IMR-90 (cell line): Measurements from ENCODE around the gene BACE1. TPM values are rescaled to one million over a fixed set of nuclear protein-coding genes. Genes with fewer than 3 reads are reported as not detected.

Source experiments
- ATAC-seq: fragments of 200-7000 bp; cut with Tn5 transposase; 2 replicates; pipeline ENCODE4 v1.9.1; 2020; ENCODE audit warnings: low read depth, mild to moderate bottlenecking, moderate library complexity
- BruUV-seq: library from RNA; stranded (reverse); fragments of 400-500 nt; replicated peaks from 2 replicates; lab custom pipeline; 2021; lab: Mats Ljungman, UMichigan
- CTCF ChIA-PET: fragments of 300-600 bp; formaldehyde crosslinking; extraction: SDS; loops from one replicate; lab custom pipeline; 2021; ENCODE audit warnings: antibody characterized with exemption; lab: Yijun Ruan, JAX
- POLR2A ChIA-PET: fragments of 300-600 bp; sonication (Branson Sonifier 250); formaldehyde crosslinking; loops from one replicate; lab custom pipeline; 2022; ENCODE audit warnings: antibody characterized with exemption; ENCODE audit not compliant: unreplicated experiment; lab: Charles Lee
- DNase-seq: peaks from one replicate; pipeline ENCODE4 v3.0.0; 2013
- H2AFZ ChIP-seq: replicated peaks from 2 replicates; pipeline ENCODE3; 2013; ENCODE audit warnings: low read length, mild to moderate bottlenecking; ENCODE audit not compliant: poor library complexity
- H2AK5ac ChIP-seq: 2 replicates; pipeline ENCODE4 v1.6.1; 2013; ENCODE audit warnings: low read depth, low read length, inconsistent platforms
- H2AK9ac ChIP-seq: replicated peaks from 2 replicates; pipeline ENCODE3; 2013; ENCODE audit warnings: mild to moderate bottlenecking, low read depth, low read length, moderate library complexity; ENCODE audit not compliant: poor library complexity
- H2BK120ac ChIP-seq: 2 replicates; pipeline ENCODE4 v1.6.1; 2013; ENCODE audit warnings: low read depth, low read length, inconsistent platforms
- H2BK15ac ChIP-seq: 3 replicates; pipeline ENCODE4 v1.6.1; 2013; ENCODE audit warnings: low read depth, low read length, inconsistent platforms
- H2BK20ac ChIP-seq: 2 replicates; pipeline ENCODE4 v1.6.1; 2013; ENCODE audit warnings: low read depth, mild to moderate bottlenecking, inconsistent platforms, low read length, moderate library complexity
- H2BK5ac ChIP-seq: 2 replicates; pipeline ENCODE4 v1.6.1; 2013; ENCODE audit warnings: mild to moderate bottlenecking, low read depth, low read length, inconsistent platforms; ENCODE audit not compliant: poor library complexity, severe bottlenecking
- H3K14ac ChIP-seq: replicated peaks from 2 replicates; pipeline ENCODE4 v1.6.1; 2013; ENCODE audit warnings: low read depth, low read length, inconsistent platforms
- H3K18ac ChIP-seq: 2 replicates; pipeline ENCODE4 v1.6.1; 2013; ENCODE audit warnings: low read depth, low read length, control low read depth
- H3K23ac ChIP-seq: 2 replicates; pipeline ENCODE4 v1.6.1; 2013; ENCODE audit warnings: low read depth, low read length, inconsistent platforms
- H3K27ac ChIP-seq: 2 replicates; pipeline ENCODE4 v1.5.1; 2013; ENCODE audit warnings: mild to moderate bottlenecking, control low read depth, low read length; ENCODE audit not compliant: insufficient read depth
- H3K27me3 ChIP-seq: 2 replicates; pipeline ENCODE4 v1.6.1; 2013; ENCODE audit warnings: low read length; ENCODE audit not compliant: control insufficient read depth, insufficient read depth
- H3K36me3 ChIP-seq: 2 replicates; pipeline ENCODE4 v1.6.1; 2013; ENCODE audit warnings: low read length, mixed read lengths; ENCODE audit not compliant: control insufficient read depth, insufficient read depth
- H3K4ac ChIP-seq: 2 replicates; pipeline ENCODE4 v1.6.1; 2013; ENCODE audit warnings: low read depth, low read length, inconsistent platforms
- H3K4me1 ChIP-seq: 2 replicates; pipeline ENCODE4 v1.6.1; 2013; ENCODE audit warnings: low read length, mixed read lengths; ENCODE audit not compliant: control insufficient read depth, insufficient read depth
- H3K4me2 ChIP-seq: 2 replicates; pipeline ENCODE4 v1.6.1; 2013; ENCODE audit warnings: low read depth, mild to moderate bottlenecking, control low read depth, low read length, moderate library complexity
- H3K4me3 ChIP-seq: 2 replicates; pipeline ENCODE4 v1.5.1; 2013; ENCODE audit warnings: low read depth, mild to moderate bottlenecking, control low read depth, low read length, moderate library complexity; ENCODE audit not compliant: insufficient read depth
- H3K56ac ChIP-seq: 2 replicates; pipeline ENCODE4 v1.6.1; 2013; ENCODE audit warnings: low read length, inconsistent platforms; ENCODE audit not compliant: insufficient read depth; ENCODE audit errors: extremely low read depth
- H3K79me1 ChIP-seq, 2 experiments: 2 replicates each; pipeline ENCODE4 v1.6.1; 2013; ENCODE audit warnings: low read length in 2 of 2, inconsistent platforms in 1 of 2, low read depth in 1 of 2
- H3K9ac ChIP-seq: 2 replicates; pipeline ENCODE4 v1.6.1; 2013; ENCODE audit warnings: low read depth, low read length, control low read depth
- H3K9me1 ChIP-seq: 2 replicates; pipeline ENCODE4 v1.6.1; 2013; ENCODE audit warnings: low read length, inconsistent platforms; ENCODE audit not compliant: insufficient read depth
- H3K9me3 ChIP-seq: 2 replicates; pipeline ENCODE4 v1.6.1; 2013; ENCODE audit warnings: low read length; ENCODE audit not compliant: control insufficient read depth, insufficient read depth
- H4K20me1 ChIP-seq: 2 replicates; pipeline ENCODE4 v1.6.1; 2013; ENCODE audit warnings: low read length, inconsistent platforms; ENCODE audit not compliant: insufficient read depth
- H4K5ac ChIP-seq: 2 replicates; pipeline ENCODE4 v1.6.1; 2013; ENCODE audit warnings: mild to moderate bottlenecking, low read depth, low read length, control low read depth
- H4K8ac ChIP-seq, 2 experiments: 2 replicates each; pipeline ENCODE4 v1.6.1; 2013; ENCODE audit warnings: low read depth in 2 of 2, low read length in 2 of 2, control low read depth in 1 of 2, inconsistent platforms in 1 of 2
- H4K91ac ChIP-seq: 2 replicates; pipeline ENCODE4 v1.6.1; 2013; ENCODE audit warnings: low read depth, low read length, inconsistent platforms; ENCODE audit not compliant: insufficient read depth
- BHLHE40 ChIP-seq: fragments of 150-350 bp; IDR thresholded peaks from 2 replicates; pipeline ENCODE4 v1.6.1; 2016; ENCODE audit warnings: mild to moderate bottlenecking, low read depth, low read length
- CEBPB ChIP-seq: IDR thresholded peaks from 2 replicates; pipeline ENCODE4 v1.6.1; 2012; ENCODE audit warnings: low read depth, low read length, improper control_type of control experiment
- CHD1 ChIP-seq: IDR thresholded peaks from 2 replicates; pipeline ENCODE4 v1.6.1; 2012; ENCODE audit warnings: low read depth, low read length, improper control_type of control experiment
- CTCF ChIP-seq: conservative IDR thresholded peaks from 2 replicates; pipeline ENCODE4 v1.5.1; 2012; ENCODE audit warnings: mild to moderate bottlenecking, low read depth, low read length, improper control_type of control experiment
- ELK1 ChIP-seq: fragments of 150-350 bp; IDR thresholded peaks from 2 replicates; pipeline ENCODE4 v1.6.1; 2016; ENCODE audit warnings: low read depth, mild to moderate bottlenecking, low read length, moderate library complexity, borderline replicate concordance
- FOS ChIP-seq: fragments of 150-350 bp; IDR thresholded peaks from 2 replicates; pipeline ENCODE4 v1.6.1; 2016; ENCODE audit warnings: low read depth, low read length
- MAFK ChIP-seq: IDR thresholded peaks from 2 replicates; pipeline ENCODE4 v1.6.1; 2012; ENCODE audit warnings: low read depth, low read length, improper control_type of control experiment
- MXI1 ChIP-seq: IDR thresholded peaks from 2 replicates; pipeline ENCODE4 v1.6.1; 2012; ENCODE audit warnings: low read depth, mild to moderate bottlenecking, low read length, moderate library complexity, borderline replicate concordance
- POLR2A ChIP-seq: IDR thresholded peaks from 2 replicates; pipeline ENCODE4 v1.6.1; 2012; ENCODE audit warnings: mild to moderate bottlenecking, low read depth, low read length
- RAD21 ChIP-seq: IDR thresholded peaks from 2 replicates; pipeline ENCODE4 v1.6.1; 2012; ENCODE audit warnings: low read length, improper control_type of control experiment
- RCOR1 ChIP-seq: IDR thresholded peaks from 2 replicates; pipeline ENCODE4 v1.6.1; 2012; ENCODE audit warnings: mild to moderate bottlenecking, low read length, improper control_type of control experiment; ENCODE audit not compliant: insufficient replicate concordance
- SMC3 ChIP-seq: fragments of 150-350 bp; IDR thresholded peaks from 2 replicates; pipeline ENCODE4 v1.6.1; 2016; ENCODE audit warnings: low read depth, mild to moderate bottlenecking, antibody characterized with exemption, low read length, moderate library complexity
- WGBS, 2 experiments: methylation state at CpG; one replicate each; pipeline versions ENCODE4 v1.1.5 to v1.1.7; 2013; ENCODE audit warnings: missing lambda C conversion rate in 2 of 2; ENCODE audit not compliant: insufficient read length in 1 of 2; ENCODE audit errors: extremely low coverage in 2 of 2; 5-methylcytosine and 5-hydroxymethylcytosine counted together
- dilution Hi-C: fragments of 300-500 bp; cut with HindIII; formaldehyde crosslinking; loops from one replicate; pipeline ENCODE4 v1.14.3; 2018; ENCODE audit warnings: low sequenced_read_pairs; ENCODE audit not compliant: unreplicated experiment
- in situ Hi-C: fragments of 300-500 bp; cut with MboI; formaldehyde crosslinking; loops from 3 replicates; pipeline ENCODE4 v1.14.3; 2019; ENCODE audit warnings: low sequenced_read_pairs, inconsistent platforms, mixed read lengths
- intact Hi-C: fragments of 100-400 bp; cut with micrococcal nuclease; formaldehyde crosslinking; loops from 2 replicates; pipeline ENCODE4 v1.10.0; 2022
- polyA plus RNA-seq, 3 experiments: library from polyadenylated mRNA; depleted of rRNA; stranded (reverse); fragments of >200 nt; gene quantifications; 2 replicates each; pipeline ENCODE4 v1.2.3, GENCODE V29; 2012; ENCODE audit warnings: low replicate concordance in 1 of 3
- total RNA-seq: library from RNA; depleted of rRNA; stranded (reverse); fragments of >200 nt; gene quantifications from 2 replicates; pipeline ENCODE4 v1.2.3, GENCODE V29; 2012

Gene BACE1
- total and polyA plus RNA-seq, 2 of the 4 experiments (the other 2 are of a cell fraction): 27.6 to 50.6 TPM

- peaks cover 6% of the 10 kb centered on the region for H3K4me1 ChIP-seq
- TF ChIP-seq BHLHE40 (no peak), RCOR1 (no peak), RAD21 (no peak), CHD1 (no peak), MXI1 (0 out of 2 replicates have a peak, but pooled peaks have one; percentile 16), FOS (no peak), MAFK (no peak), SMC3 (no peak), POLR2A (no peak; the same call in 1 of the 2 replicates), ELK1 (no peak), CTCF (no peak), CEBPB (peak; percentile 19; the same call in 1 of the 2 replicates)
- no peak overlapping the region for H4K5ac ChIP-seq
- peak overlapping the region; percentile 81 for H3K9ac ChIP-seq
- dilution Hi-C loops: no loop called here
- H2BK20ac ChIP-seq: no peak overlapping the region
- POLR2A ChIA-PET: no interaction called here
- peak overlapping the region; percentile 18 for H2AK9ac ChIP-seq
- H3K27ac ChIP-seq: peak overlapping the region; percentile 69
- H3K4me3 ChIP-seq: peak overlapping the region; percentile 62
- no peaks in the 10 kb centered on the region for H3K36me3 ChIP-seq
- H2AK5ac ChIP-seq: peak overlapping the region; percentile 39
- peaks cover 21 to 41% of the 10 kb centered on the region in 2 experiments for H3K79me1 ChIP-seq
- CTCF ChIA-PET: interaction anchor here (0.6 to 1.0 kb wide), 2 partner anchors 9 to 12 kb away, joined by 3 to 7 read pairs; no protein-coding TSS in a partner anchor
- in situ Hi-C loops: no loop called here
- intact Hi-C loops: no loop called here
- H3K27me3 ChIP-seq: no peaks in the 10 kb centered on the region
- peak; percentile 58 for DNase-seq
- H4K20me1 ChIP-seq: no peaks in the 10 kb centered on the region
- peak overlapping the region; percentile 18 for H2BK5ac ChIP-seq
- peak overlapping the region; percentile 63 for H3K56ac ChIP-seq
- peak overlapping the region; percentile 76 for H3K4me2 ChIP-seq
- no peak overlapping the region for H2BK15ac ChIP-seq
- peak; percentile 36 for ATAC-seq
- no peak overlapping the region for H2BK120ac ChIP-seq
- peak overlapping the region; percentile 64 for H3K4ac ChIP-seq
- no peaks in the 10 kb centered on the region for H3K9me3 ChIP-seq
- peak overlapping the region; percentile 35 for H4K91ac ChIP-seq
- H3K23ac ChIP-seq: peak overlapping the region; percentile 87
- TSS peak; percentile 53 for BruUV-seq
- no peak overlapping the region for H3K18ac ChIP-seq
- WGBS, 2 experiments: 2% methylated on average over 11 of the region's 15 CpGs; no CpG with 5 or more reads in 1 of the 2 experiments
- peak overlapping the region; percentile 55 for H3K14ac ChIP-seq
- H3K9me1 ChIP-seq: peaks cover 10% of the 10 kb centered on the region
- peak overlapping the region; percentile 7 to 23; a peak in 2 of 4 replicates for H4K8ac ChIP-seq
- H2AFZ ChIP-seq: peak overlapping the region; percentile 94
These were observed 12.4 kb upstream of the BACE1 start for GRCh38 chr11:117328375-117329010.
